HG03565 (cell line): Measurements from ENCODE around the gene AKAP6.

ENCODE experiments used
- ATAC-seq: cut with Tn5 transposase; IDR thresholded peaks from one replicate; pipeline ENCODE4 v1.9.1; 2021; ENCODE audit warnings: mild to moderate bottlenecking, moderate library complexity; ENCODE audit not compliant: unreplicated experiment

AKAP6 gene

GRCh38 chr14:32329146-32329545, at the start of gene AKAP6:
Gene AKAP6 (plus strand): TSS chr14:32329298. CDS start chr14:32433494, 104,196 bp downstream.
- ATAC-seq: no peak

- no peak for ATAC-seq
These were observed 42.5 kb upstream of the AKAP6 start for GRCh38 chr14:32286602-32287001.

GRCh38 chr14:32296366-32296765, 32.7 kb upstream of the AKAP6 start:
- no peak for ATAC-seq

GRCh38 chr14:32298346-32298745, 30.8 kb upstream of the AKAP6 start:
- no peak for ATAC-seq

GRCh38 chr14:32300136-32300535, 29.0 kb upstream of the AKAP6 start:
- ATAC-seq: no peak

- no peak for ATAC-seq
These were observed 25.2 kb upstream of the AKAP6 start for GRCh38 chr14:32303865-32304264.

- ATAC-seq: no peak
These were observed 24.8 kb upstream of the AKAP6 start for GRCh38 chr14:32304296-32304695.

GRCh38 chr14:32306549-32306948, 22.5 kb upstream of the AKAP6 start:
- no peak for ATAC-seq

GRCh38 chr14:32307881-32308582, 21.1 kb upstream of the AKAP6 start:
- no peak for ATAC-seq

GRCh38 chr14:32310876-32311275, 18.2 kb upstream of the AKAP6 start:
- ATAC-seq: no peak

- ATAC-seq: no peak
These were observed 17.6 kb upstream of the AKAP6 start for GRCh38 chr14:32311294-32312009.

- no peak for ATAC-seq
These were observed 17.1 kb upstream of the AKAP6 start for GRCh38 chr14:32312010-32312331.

- no peak for ATAC-seq
These were observed 15.2 kb upstream of the AKAP6 start for GRCh38 chr14:32313844-32314376.

GRCh38 chr14:32318087-32318795, 10.9 kb upstream of the AKAP6 start:
- no peak for ATAC-seq

GRCh38 chr14:32319368-32320049, 9.6 kb upstream of the AKAP6 start:
- ATAC-seq: no peak

- no peak for ATAC-seq
These were observed 4.5 kb upstream of the AKAP6 start for GRCh38 chr14:32324601-32325000.

- ATAC-seq: no peak
These were observed 1.7 kb upstream of the AKAP6 start for GRCh38 chr14:32327255-32327961.

- ATAC-seq: no peak
These were observed 690 bp downstream of the AKAP6 start for GRCh38 chr14:32329690-32330285.

GRCh38 chr14:32330351-32331111, 1.4 kb downstream of the AKAP6 start:
- ATAC-seq: no peak
